ENCODE data around the gene HS1BP3. TPM values are rescaled to one million over a fixed set of nuclear protein-coding genes. Genes with fewer than 3 reads are reported as not detected.

HS1BP3 gene
- total RNA-seq, 1 experiment from 2014 or later = 26.4 TPM

DNA sequence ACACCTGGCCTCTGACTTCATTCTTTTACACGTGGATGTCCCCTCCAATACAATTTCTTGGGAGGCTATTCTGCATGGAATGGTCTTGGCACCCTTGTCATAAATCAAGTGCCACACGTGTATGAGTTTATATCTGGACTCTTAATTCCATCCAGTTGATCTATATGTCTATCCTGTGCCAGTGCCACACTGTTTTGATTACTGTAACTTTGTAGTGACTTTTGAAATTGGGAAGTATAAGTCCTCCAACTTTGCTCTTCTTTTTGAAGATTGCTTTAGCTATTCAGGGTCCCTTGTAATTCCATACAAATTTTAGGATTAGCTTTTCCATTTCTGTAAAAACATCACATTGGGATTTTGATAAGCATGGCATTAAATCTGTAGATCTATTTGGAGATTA lies 43.5 kb downstream of the HS1BP3 start:
- H3K27me3 Mint-ChIP-seq (ENCODE audit: unreplicated experiment) = no peaks in the 10 kb centered on the region
- H3K27ac Mint-ChIP-seq (ENCODE audit: unreplicated experiment) = no peak overlapping the region
- BruUV-seq (replicated peaks) = no TSS peak
- no peaks in the 10 kb centered on the region for H3K9me3 Mint-ChIP-seq (ENCODE audit: low read depth, unreplicated experiment)
- no peak overlapping the region for H3K4me3 Mint-ChIP-seq (ENCODE audit: low read depth, unreplicated experiment)
- intact Hi-C loops (cut with micrococcal nuclease; ENCODE audit: unreplicated experiment) = no loop called here
- DNase-seq = no peak
- CTCF ChIA-PET = no interaction called here
- H3K36me3 Mint-ChIP-seq (ENCODE audit: insufficient read depth, unreplicated experiment) = peaks cover 6% of the 10 kb centered on the region
- TF ChIP-seq CTCF (IDR thresholded peaks at IDR 0.05; ENCODE audit: unreplicated experiment) = no peak
- H3K4me1 Mint-ChIP-seq (ENCODE audit: low read depth, unreplicated experiment) = peaks cover 33% of the 10 kb centered on the region

GRCh38 chr2:20606198-20606597 lies 44.7 kb downstream of the HS1BP3 start:
- intact Hi-C loops (cut with micrococcal nuclease; ENCODE audit: unreplicated experiment) = no loop called here
- H3K4me3 Mint-ChIP-seq (ENCODE audit: low read depth, unreplicated experiment) = no peak overlapping the region
- TF ChIP-seq CTCF (IDR thresholded peaks at IDR 0.05; ENCODE audit: unreplicated experiment) = no peak
- CTCF ChIA-PET = no interaction called here
- no peaks in the 10 kb centered on the region for H3K9me3 Mint-ChIP-seq (ENCODE audit: low read depth, unreplicated experiment)
- no peak for DNase-seq
- H3K27me3 Mint-ChIP-seq (ENCODE audit: unreplicated experiment) = no peaks in the 10 kb centered on the region
- peaks cover 25% of the 10 kb centered on the region for H3K4me1 Mint-ChIP-seq (ENCODE audit: low read depth, unreplicated experiment)
- peaks cover 6% of the 10 kb centered on the region for H3K36me3 Mint-ChIP-seq (ENCODE audit: insufficient read depth, unreplicated experiment)
- no TSS peak for BruUV-seq (replicated peaks)
- H3K27ac Mint-ChIP-seq (ENCODE audit: unreplicated experiment) = no peak overlapping the region

DNA sequence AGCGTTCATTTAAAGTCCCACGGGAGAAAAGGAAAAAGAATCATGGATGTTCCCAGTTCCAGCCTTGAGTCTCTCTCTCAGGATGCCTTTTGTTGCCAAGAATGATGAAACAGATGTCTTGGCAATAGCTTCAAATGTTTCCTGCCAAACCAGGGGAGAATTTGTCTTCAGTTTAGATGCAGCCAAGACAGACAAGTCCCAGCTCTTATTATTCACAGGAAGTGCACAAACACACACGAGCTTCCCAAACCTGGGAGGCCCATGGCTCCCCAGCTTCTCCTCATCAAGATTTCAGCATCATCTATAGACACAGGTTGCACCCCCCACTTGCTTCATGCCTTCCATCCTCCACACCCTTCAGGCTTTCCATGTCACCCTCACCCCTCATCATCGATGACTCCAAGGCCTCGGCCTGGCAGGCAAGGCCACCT lies 45.9 kb downstream of the HS1BP3 start:
- no peaks in the 10 kb centered on the region for H3K36me3 Mint-ChIP-seq (ENCODE audit: insufficient read depth, unreplicated experiment)
- no peak overlapping the region for H3K27ac Mint-ChIP-seq (ENCODE audit: unreplicated experiment)
- H3K4me1 Mint-ChIP-seq (ENCODE audit: low read depth, unreplicated experiment) = peaks cover 16% of the 10 kb centered on the region
- intact Hi-C loops (cut with micrococcal nuclease; ENCODE audit: unreplicated experiment) = no loop called here
- TF ChIP-seq CTCF (IDR thresholded peaks at IDR 0.05; ENCODE audit: unreplicated experiment) = no peak
- H3K4me3 Mint-ChIP-seq (ENCODE audit: low read depth, unreplicated experiment) = no peak overlapping the region
- H3K9me3 Mint-ChIP-seq (ENCODE audit: low read depth, unreplicated experiment) = no peaks in the 10 kb centered on the region
- no peak for DNase-seq
- CTCF ChIA-PET = interaction anchor here (1.1 to 1.4 kb wide), 2 partner anchors 87 to 209 kb away, joined by 3 to 4 read pairs; no protein-coding TSS in a partner anchor
- BruUV-seq (replicated peaks) = no TSS peak
- H3K27me3 Mint-ChIP-seq (ENCODE audit: unreplicated experiment) = no peaks in the 10 kb centered on the region

GRCh38 chr2:20604401-20604911 lies 46.4 kb downstream of the HS1BP3 start:
- no peak for TF ChIP-seq CTCF (IDR thresholded peaks at IDR 0.05; ENCODE audit: unreplicated experiment)
- no peaks in the 10 kb centered on the region for H3K36me3 Mint-ChIP-seq (ENCODE audit: insufficient read depth, unreplicated experiment)
- H3K4me1 Mint-ChIP-seq (ENCODE audit: low read depth, unreplicated experiment) = peaks cover 18% of the 10 kb centered on the region
- DNase-seq = no peak
- no peak overlapping the region for H3K4me3 Mint-ChIP-seq (ENCODE audit: low read depth, unreplicated experiment)
- CTCF ChIA-PET = interaction anchor here (1.1 to 1.4 kb wide), 3 partner anchors 14 to 208 kb away, joined by 3 to 4 read pairs (median 3); no protein-coding TSS in a partner anchor
- no TSS peak for BruUV-seq (replicated peaks)
- no peaks in the 10 kb centered on the region for H3K27me3 Mint-ChIP-seq (ENCODE audit: unreplicated experiment)
- intact Hi-C loops (cut with micrococcal nuclease; ENCODE audit: unreplicated experiment) = no loop called here
- no peak overlapping the region for H3K27ac Mint-ChIP-seq (ENCODE audit: unreplicated experiment)
- no peaks in the 10 kb centered on the region for H3K9me3 Mint-ChIP-seq (ENCODE audit: low read depth, unreplicated experiment)
